ENCODE measurements around the gene PTH2. TPM values are rescaled to one million over a fixed set of nuclear protein-coding genes. Genes with fewer than 3 reads are reported as not detected.
A peak's percentile ranks its signal among the peaks of the same experiment; 100 is the strongest.
"Not testable (repeated sequence)": the region's sequence is repeated elsewhere in the genome, so short reads cannot be mapped to it uniquely, and the experiment has no call there.

Gene PTH2
- polyA plus RNA-seq, 6 donors from 2014 or later, result not detected

DNA sequence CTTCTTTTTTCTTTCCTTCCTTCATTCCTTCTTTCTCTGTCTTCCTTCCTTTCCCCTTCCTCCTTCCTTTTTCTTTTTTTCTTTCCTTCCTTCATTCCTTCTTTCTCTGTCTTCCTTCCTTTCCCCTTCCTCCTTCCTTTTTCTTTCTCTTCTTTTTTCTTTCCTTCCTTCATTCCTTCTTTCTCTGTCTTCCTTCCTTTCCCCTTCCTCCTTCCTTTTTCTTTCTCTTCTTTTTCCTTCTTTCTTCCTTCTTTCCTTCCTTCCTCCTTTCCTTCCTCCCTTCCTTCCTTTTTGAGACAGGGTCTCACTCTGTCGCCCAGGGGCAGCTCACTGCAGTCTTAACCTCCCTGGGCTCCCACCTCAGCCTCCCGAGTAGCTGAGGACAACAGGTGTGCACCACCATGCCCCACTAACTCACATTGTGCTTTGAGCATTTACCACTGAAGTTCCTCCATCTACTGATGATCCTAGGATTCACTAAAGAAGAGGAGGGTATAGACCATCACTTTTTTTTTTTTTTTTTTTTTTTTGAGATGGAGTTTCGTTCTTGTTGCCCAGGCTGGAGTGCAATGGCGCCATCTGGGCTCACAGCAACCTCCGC lies 21.0 kb upstream of the PTH2 start:
- Mint-ChIP-seq H3K36me3 (peaks cover 3 to 31% of the 10 kb centered on the region in 2 donors), H3K4me1 (peaks cover 41 to 64% (median 51%) of the 10 kb centered on the region in 3 donors), H3K27ac (peak overlapping the region; percentile 84 to 98 (median 94)), H3K27me3 (peaks cover 28 to 37% (median 34%) of the 10 kb centered on the region in 3 donors), H3K4me3 (peak overlapping the region; percentile 79 to 94 (median 91))
- not testable (repeated sequence) for DNase-seq; H3K9me3 Mint-ChIP-seq; ATAC-seq (ENCODE audit: low read depth in 2 of 2)

DNA sequence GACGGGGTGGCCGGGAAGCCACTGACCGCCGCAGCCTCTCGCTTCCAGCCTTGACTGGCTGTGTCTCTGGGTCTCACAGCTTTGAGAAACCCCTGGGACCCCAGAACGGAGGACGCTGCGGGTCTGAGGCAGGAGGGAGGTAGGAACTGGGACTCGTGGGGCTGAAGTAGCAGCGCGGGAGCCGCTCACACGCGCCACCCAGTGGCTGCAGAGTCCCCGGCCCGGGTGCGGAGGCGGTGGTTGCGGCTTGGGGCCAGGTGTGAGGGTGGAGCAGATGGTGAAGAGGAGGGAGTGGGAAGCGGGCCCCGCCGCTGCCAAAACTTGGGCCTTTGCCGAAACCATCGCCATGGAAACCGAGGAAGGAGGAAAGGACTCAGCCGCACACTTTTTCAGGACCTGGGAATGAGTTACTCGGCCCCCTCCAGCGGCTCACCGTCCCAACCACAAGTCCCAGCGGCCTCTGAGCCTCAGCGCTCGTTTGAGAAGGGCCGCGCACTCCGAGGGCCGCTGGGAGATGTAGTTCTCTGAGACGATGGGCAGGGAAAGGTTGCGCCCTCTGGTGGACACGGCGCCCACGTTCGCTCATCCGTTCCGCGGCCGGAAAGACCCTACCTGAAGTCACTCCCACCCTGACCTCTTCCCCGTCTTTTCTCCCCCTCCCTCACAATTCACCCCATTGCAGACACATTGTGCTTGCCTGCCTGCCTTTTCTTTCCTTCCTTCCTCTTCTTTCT lies 20.3 kb upstream of the PTH2 start:
- Mint-ChIP-seq H3K36me3 (peaks cover 3 to 26% of the 10 kb centered on the region in 2 donors), H3K27me3 (peaks cover 34 to 44% (median 41%) of the 10 kb centered on the region in 3 donors), H3K9me3 (peaks cover 0 to 4% (median 0%) of the 10 kb centered on the region in 7 donors), H3K27ac (peak overlapping the region; percentile 84 to 98 (median 94)), H3K4me3 (peak overlapping the region; percentile 79 to 94 (median 91)), H3K4me1 (peaks cover 37 to 57% (median 49%) of the 10 kb centered on the region in 3 donors)
- peak; percentile 87 for ATAC-seq (ENCODE audit: low read depth in 2 of 2)
- DNase-seq, result peak; percentile 95

DNA sequence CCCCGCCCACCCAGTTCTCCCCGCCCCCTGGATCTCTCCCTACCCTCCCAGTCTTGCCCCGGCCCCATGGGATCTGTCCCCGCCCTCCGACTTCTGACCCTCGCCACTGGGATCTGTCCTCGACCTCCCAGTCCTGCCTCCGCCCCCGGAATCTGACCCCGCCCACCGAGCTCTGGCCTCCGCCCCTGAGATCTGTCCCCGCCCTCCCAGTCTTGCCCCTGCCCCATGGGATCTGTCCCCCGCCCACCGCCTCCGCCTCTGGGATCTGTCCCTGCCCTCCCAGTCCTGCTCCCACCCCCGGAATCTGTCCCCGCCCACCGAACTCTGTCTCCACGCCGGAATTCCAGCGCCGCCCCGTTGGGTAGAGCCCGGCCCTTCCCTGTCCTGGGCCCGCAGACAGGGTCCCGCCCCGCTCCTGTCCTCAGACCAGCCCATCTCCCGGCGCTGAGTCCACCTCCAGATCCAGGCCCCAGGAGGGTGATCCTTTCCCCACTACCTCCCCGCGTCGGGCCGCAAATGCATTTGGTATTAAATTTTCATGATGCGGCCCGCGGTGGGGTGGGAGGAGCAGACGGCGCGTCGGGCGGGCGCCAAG lies 19.6 kb upstream of the PTH2 start:
- Mint-ChIP-seq H3K4me3 (peak overlapping the region; percentile 79 to 94 (median 91)), H3K27me3 (peaks cover 41 to 50% (median 47%) of the 10 kb centered on the region in 3 donors), H3K27ac (peak overlapping the region in 5 of 6 donors; percentile 84 to 98 (median 93)), H3K36me3 (peaks cover 3 to 21% of the 10 kb centered on the region in 2 donors), H3K4me1 (peaks cover 37 to 58% (median 48%) of the 10 kb centered on the region in 3 donors), H3K9me3 (peaks cover 0 to 4% (median 0%) of the 10 kb centered on the region in 7 donors)
- DNase-seq (no peak), ATAC-seq (ENCODE audit: low read depth in 2 of 2) (peak; percentile 16 to 20)

GRCh38 chr19:49442354-49442753 lies 19.1 kb upstream of the PTH2 start:
- Mint-ChIP-seq H3K4me3 (peak overlapping the region; percentile 79 to 94 (median 91)), H3K9me3 (peaks cover 0 to 4% (median 0%) of the 10 kb centered on the region in 7 donors), H3K27me3 (peaks cover 46 to 56% (median 53%) of the 10 kb centered on the region in 3 donors), H3K27ac (peak overlapping the region in 4 of 6 donors; percentile 9 to 90 (median 82)), H3K36me3 (peaks cover 3 to 21% of the 10 kb centered on the region in 2 donors), H3K4me1 (peaks cover 41 to 60% (median 50%) of the 10 kb centered on the region in 3 donors)
- ATAC-seq (ENCODE audit: low read depth in 2 of 2) (no peak), DNase-seq (no peak)

DNA sequence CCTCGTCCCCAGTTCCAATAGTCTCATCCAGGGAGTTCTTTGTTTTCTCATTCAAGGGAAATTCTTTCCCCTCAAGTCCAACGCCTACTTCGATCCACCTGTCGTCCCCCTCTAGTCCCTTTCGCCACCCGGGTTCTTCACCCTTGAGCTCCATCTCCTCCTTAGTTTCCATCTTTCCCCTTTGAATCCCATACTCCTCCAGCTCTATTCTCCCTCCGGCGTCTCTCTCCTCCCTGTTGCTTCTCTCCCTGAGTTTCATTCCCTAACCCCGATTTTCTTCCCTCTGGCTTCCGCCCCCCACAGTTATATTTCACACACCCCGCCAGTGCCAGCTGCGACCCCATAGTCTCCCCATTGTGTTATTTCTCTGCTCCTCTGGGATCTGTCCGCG lies 18.7 kb upstream of the PTH2 start:
- Mint-ChIP-seq H3K36me3 (peaks cover 3 to 25% of the 10 kb centered on the region in 2 donors), H3K4me1 (peaks cover 44 to 61% (median 50%) of the 10 kb centered on the region in 3 donors), H3K9me3 (peaks cover 0 to 4% (median 0%) of the 10 kb centered on the region in 7 donors), H3K27ac (peak overlapping the region in 2 of 6 donors; percentile 88), H3K27me3 (peaks cover 50 to 60% (median 57%) of the 10 kb centered on the region in 3 donors), H3K4me3 (peak overlapping the region; percentile 79 to 94 (median 91))
- no peak for ATAC-seq (ENCODE audit: low read depth in 2 of 2)
- no peak for DNase-seq

GRCh38 chr19:49441210-49441959 lies 18.1 kb upstream of the PTH2 start, which contains the start of gene SLC17A7:
Gene SLC17A7 (minus strand): TSS chr19:49441527. CDS start chr19:49441379, 148 bp downstream.
- H3K9me3 Mint-ChIP-seq, result peaks cover 0 to 4% (median 0%) of the 10 kb centered on the region in 7 donors
- DNase-seq (no peak), ATAC-seq (ENCODE audit: low read depth in 2 of 2) (no peak)
- H3K27me3 Mint-ChIP-seq, result peaks cover 55 to 65% (median 62%) of the 10 kb centered on the region in 3 donors
- H3K36me3 Mint-ChIP-seq, result peaks cover 3 to 27% of the 10 kb centered on the region in 2 donors
- H3K27ac Mint-ChIP-seq, result peak within 1 kb of the TSS in 5 of 6 donors; percentile 3 to 88 (median 76)
- peak within 1 kb of the TSS; percentile 79 to 94 (median 91) for H3K4me3 Mint-ChIP-seq
- peaks cover 48 to 58% (median 51%) of the 10 kb centered on the region in 3 donors for H3K4me1 Mint-ChIP-seq

- peaks cover 3 to 33% of the 10 kb centered on the region in 2 donors for H3K36me3 Mint-ChIP-seq
- peak overlapping the region in 2 of 6 donors; percentile 3 to 26 for H3K27ac Mint-ChIP-seq
- DNase-seq (no peak), ATAC-seq (ENCODE audit: low read depth in 2 of 2) (no peak)
- H3K9me3 Mint-ChIP-seq, result peaks cover 0 to 4% (median 2%) of the 10 kb centered on the region in 7 donors
- peaks cover 63 to 73% (median 70%) of the 10 kb centered on the region in 3 donors for H3K27me3 Mint-ChIP-seq
- H3K4me3 Mint-ChIP-seq, result peak overlapping the region in 7 of 8 donors; percentile 17 to 86 (median 75)
- peaks cover 53 to 58% (median 57%) of the 10 kb centered on the region in 3 donors for H3K4me1 Mint-ChIP-seq
These were observed 17.4 kb upstream of the PTH2 start for GRCh38 chr19:49440439-49441209.

GRCh38 chr19:49439836-49440235 lies 16.6 kb upstream of the PTH2 start:
- DNase-seq (no peak), ATAC-seq (ENCODE audit: low read depth in 2 of 2) (no peak)
- peaks cover 3 to 38% of the 10 kb centered on the region in 2 donors for H3K36me3 Mint-ChIP-seq
- peak overlapping the region in 1 of 6 donors; percentile 72 for H3K27ac Mint-ChIP-seq
- peak overlapping the region in 1 of 8 donors; percentile 86 for H3K4me3 Mint-ChIP-seq
- H3K4me1 Mint-ChIP-seq, result peaks cover 49 to 58% (median 58%) of the 10 kb centered on the region in 3 donors
- H3K27me3 Mint-ChIP-seq, result peaks cover 71 to 81% (median 78%) of the 10 kb centered on the region in 3 donors
- H3K9me3 Mint-ChIP-seq, result peaks cover 0 to 10% (median 2%) of the 10 kb centered on the region in 7 donors

- Mint-ChIP-seq H3K27me3 (peaks cover 79 to 93% (median 92%) of the 10 kb centered on the region in 3 donors), H3K27ac (no peak overlapping the region), H3K4me3 (peak overlapping the region in 1 of 8 donors; percentile 74), H3K36me3 (peaks cover 3 to 38% of the 10 kb centered on the region in 2 donors), H3K4me1 (peaks cover 45 to 57% (median 50%) of the 10 kb centered on the region in 3 donors), H3K9me3 (peaks cover 0 to 10% (median 2%) of the 10 kb centered on the region in 7 donors)
- DNase-seq (no peak), ATAC-seq (ENCODE audit: low read depth in 2 of 2) (no peak)
These were observed 15.0 kb upstream of the PTH2 start for GRCh38 chr19:49438261-49438660.

DNA sequence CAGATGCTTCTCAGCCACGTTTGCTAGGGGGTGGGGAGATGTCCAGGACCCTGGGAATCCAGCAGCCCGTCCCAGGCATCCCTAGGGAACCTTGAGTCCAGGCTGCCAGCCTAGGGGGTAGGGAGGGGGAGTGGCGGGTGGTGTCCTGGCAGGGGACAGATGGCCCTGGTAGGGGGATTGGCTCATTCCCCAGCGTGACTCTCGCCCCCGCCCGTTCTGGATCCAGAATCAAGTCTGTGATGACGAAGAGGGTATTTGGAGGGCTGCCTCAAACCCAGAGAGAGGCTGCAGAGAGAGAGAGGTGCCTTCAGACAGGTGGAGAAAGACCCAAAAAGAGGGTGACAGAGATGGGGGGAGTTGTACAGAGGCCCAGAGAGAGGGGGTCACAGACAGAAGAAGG lies 14.0 kb upstream of the PTH2 start:
- peaks cover 45 to 59% (median 49%) of the 10 kb centered on the region in 3 donors for H3K4me1 Mint-ChIP-seq
- H3K4me3 Mint-ChIP-seq, result peak overlapping the region in 4 of 8 donors; percentile 15 to 38 (median 30)

DNA sequence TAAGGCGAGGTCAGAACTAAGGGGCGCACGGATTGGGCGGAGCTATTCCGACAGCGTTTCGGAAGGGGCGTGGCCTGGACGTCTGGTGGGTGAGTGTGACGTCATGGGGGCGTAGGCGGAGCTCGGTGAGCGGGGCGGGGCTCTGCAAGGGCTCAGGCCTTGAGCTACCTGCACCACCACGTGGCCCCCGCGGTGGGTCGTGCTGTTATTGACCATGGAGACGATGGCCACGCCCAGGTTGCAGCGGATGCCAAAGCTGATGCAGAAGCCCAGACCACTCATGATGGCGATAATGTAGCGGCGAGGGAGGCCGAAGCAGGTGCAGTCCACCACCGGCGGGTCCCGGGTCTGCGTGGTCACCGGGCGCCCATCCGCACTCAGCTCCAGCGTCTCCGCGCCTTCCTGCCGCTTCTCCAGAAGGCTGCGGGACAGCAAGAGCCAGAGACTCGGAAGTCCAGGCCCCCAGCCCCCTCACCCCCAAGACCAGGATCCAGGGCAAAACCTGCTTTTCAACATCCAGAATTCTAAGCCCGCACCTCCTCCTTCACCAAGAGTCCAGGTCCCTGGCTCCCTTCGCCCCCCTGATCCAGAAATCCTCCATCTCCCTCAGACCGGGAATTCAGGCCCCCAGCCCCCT lies 13.3 kb upstream of the PTH2 start:
- Mint-ChIP-seq H3K27ac (no peak overlapping the region), H3K4me3 (peak overlapping the region in 4 of 8 donors; percentile 32 to 73 (median 36)), H3K36me3 (peaks cover 3 to 35% of the 10 kb centered on the region in 2 donors), H3K27me3 (peaks cover 77 to 96% (median 95%) of the 10 kb centered on the region in 3 donors), H3K4me1 (peaks cover 42 to 56% (median 45%) of the 10 kb centered on the region in 3 donors), H3K9me3 (peaks cover 0 to 10% (median 0%) of the 10 kb centered on the region in 7 donors)
- ATAC-seq (ENCODE audit: low read depth in 2 of 2), result peak; percentile 51 to 52
- peak; percentile 40 for DNase-seq

More for the DNA sequence above, 14.0 kb upstream of the PTH2 start:
- ATAC-seq (ENCODE audit: low read depth in 2 of 2) (no peak), DNase-seq (no peak)
- Mint-ChIP-seq H3K36me3 (peaks cover 3 to 38% of the 10 kb centered on the region in 2 donors), H3K27ac (no peak overlapping the region), H3K9me3 (peaks cover 0 to 10% (median 2%) of the 10 kb centered on the region in 7 donors), H3K27me3 (peaks cover 80 to 96% (median 96%) of the 10 kb centered on the region in 3 donors)

All from naive B cell (primary cell).